ENCODE results near the gene SPATC1L.
"Not testable (repeated sequence)": the region's sequence is repeated elsewhere in the genome, so short reads cannot be mapped to it uniquely, and the experiment has no call there.

SPATC1L gene

DNA sequence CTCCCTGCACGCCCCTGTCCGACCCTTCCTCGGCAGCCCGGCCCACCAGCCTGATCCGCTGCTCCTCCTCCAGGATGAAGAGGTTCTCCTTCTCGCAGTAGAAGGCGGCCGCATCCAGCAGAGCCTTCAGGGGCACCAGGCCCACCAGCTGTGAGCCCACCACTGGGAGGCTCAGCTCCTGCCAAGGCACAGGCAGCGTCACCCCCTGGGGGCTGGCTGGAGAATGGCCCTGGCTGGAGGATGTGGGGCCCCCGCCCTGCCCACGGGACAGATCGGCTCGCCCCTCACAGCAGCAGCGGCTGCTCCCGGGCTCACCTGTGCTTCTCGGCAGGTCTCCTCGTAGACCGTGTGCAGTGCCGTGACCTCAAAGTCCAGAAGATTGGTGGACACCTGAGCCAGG lies 34.2 kb downstream of the SPATC1L start:
- DNase-seq (no peak), ATAC-seq (no peak)

DNA sequence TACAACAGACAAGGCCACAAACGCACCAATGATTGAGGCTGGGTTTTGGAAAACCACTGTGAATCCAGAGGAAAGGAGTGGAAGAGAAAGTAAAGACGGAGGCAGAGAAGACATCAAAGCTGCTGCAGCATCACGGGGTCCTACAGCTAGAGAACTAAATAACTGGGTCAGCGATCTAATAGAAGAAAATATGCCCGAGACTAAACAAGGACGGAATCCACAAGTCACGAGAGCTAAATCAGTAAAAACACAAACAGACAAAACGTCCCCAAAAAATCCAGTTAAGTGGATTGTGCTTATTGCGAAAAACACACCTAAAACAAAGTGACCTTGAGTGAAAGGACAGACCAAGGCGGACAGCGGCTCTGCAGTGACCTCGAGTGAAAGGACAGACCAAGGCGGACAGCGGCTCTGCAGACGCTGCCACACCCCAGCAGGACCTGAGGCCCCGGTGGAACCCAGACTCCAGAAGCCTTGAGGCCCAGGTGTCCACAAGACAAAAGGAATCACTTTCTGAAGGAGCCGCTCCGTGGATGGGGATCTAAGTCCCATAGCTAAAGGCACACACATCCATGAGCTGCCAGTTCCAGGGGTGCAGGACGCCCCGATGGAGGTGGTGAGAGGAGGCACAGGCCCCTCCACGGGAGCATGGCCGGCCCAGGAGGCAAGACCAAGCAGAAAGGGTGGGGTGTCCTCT lies 34.9 kb downstream of the SPATC1L start:
- no peak for DNase-seq
- no peak for ATAC-seq

DNA sequence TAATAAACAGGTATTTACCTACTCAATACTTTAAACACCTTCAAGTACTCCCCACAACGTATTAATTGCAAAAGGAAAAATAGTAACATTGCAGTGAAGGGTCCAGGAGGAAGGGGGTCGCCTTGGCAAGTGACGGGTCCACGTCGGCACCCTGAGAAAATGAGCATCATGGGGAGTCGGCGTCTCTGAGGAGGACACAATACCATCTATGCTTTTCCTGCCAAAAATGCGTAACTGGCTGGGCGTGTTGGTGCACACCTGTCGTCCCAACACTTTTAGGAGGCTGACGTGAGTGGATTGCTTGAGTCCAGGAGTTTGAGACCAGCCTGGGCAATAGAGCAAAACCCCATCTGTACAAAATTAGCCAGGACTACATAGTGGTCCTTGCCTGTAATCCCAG lies 36.2 kb downstream of the SPATC1L start:
- DNase-seq (no peak), ATAC-seq (no peak)

DNA sequence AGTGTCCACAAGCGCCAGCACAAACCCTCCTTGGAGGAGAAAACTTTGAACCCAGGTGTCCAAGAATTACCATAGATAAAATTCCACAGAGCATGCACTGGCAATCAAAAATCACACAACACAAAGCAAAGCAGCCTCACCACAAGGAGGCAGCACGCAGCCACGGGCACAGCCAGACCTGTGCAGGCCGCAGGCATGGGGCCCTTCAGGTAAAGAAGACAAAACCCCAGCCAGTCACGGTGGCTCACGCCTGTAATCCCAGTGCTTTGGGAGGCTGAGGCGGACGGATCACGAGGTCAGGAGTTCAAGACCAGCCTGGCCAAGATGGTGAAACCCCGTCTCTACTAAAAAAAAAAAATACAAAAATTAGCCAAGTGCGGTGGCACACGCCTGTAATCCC lies 36.8 kb downstream of the SPATC1L start:
- DNase-seq, result peak; percentile 61
- not testable (repeated sequence) for ATAC-seq

DNA sequence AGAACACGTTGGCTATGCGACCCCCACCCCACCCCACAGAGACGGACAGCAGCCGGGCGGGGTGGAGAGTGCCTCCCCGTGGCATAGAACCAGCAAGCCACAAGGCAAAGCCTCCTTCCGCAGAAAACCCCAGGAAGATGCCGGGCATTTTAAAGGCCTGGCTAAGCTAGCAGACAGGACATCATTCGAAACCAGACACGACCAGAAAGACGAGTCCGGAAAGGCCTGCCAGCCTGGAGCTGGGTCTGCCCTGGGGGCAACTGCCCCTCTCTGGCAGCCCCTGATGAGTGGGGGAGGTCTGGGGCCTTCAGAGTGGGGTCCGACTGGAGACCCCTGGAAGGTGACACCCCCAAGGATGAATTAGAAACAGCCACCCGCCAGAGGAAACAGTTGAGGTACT lies 37.4 kb downstream of the SPATC1L start:
- DNase-seq, result no peak
- ATAC-seq, result no peak

DNA sequence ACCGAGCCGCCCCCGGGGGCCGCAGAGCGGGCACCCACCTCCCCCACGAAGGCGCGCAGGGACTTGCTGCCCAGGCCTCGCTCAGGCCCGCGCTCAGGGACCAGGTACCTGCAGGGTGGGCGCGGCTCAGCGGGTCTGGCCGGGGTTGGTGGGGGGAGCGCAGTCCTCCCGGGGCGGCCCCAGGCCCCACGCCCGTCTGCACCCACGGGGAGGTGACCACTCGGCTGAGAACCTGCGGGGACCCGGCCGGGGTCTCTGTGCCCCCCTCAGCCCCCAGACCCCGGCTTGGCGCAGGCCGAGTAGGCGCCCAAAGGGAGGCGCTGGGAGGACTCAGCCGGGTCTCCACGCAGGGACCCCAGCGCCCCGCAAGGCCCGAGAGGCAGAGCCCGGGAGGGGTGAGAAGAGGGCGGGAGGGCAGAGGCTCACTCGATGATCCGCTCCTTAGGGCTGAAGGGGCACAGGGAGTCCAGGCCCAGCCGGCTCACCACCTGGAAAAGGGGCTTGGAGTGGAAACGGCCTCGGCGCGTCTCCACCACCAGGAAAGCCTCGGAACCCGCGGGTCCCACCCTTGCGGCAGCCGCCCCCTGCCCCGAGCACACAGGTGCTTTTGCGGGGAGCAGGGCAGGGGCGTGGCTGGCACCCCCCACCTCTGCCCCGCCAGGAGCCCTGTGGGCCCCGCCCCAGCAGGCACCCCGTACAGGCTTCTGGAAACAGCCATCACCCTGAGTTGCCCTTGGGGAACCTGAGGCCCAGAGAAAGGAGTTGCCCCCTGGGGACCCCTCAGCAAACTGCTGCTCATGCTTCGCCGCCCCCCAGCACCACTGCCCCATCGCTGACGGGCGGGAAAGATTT lies 38.2 kb downstream of the SPATC1L start:
- DNase-seq, result no peak

DNA sequence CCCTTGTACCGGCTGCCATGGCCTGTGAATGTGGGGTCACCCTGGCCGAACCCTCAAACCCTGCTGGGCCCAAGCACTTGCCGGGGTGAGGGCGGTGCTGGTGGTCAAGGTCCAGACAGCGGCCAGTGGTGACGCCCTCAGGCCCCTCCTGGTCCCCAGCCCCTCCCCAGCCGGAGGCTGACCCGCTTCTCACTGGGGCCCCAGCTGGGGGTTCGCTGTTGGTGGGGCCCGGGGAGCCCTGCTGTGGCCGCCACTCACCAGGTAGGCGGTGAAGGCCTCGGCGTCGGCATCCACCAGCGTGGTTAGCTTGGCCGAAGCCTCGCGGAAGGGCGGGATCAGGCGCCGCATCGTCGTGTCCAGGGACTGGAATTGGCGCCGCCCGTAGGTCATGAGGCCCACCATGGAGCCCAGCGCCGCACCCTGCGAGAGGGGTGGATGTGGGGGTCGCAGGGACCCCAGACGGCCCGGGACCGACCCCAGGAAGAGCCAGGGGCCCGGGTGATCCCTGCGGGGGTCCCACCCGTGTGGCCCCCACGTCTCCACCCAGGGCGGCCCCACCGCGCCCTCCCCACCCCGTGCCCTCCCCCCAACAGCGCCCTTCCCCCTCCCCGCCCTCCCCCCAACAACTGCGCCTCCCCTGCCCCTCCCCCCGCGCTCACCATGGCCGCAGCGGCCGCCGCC lies 39.0 kb downstream of the SPATC1L start:
- ATAC-seq (no peak), DNase-seq (no peak)

More for the DNA sequence above, 38.2 kb downstream of the SPATC1L start:
- no peak for ATAC-seq

DNA sequence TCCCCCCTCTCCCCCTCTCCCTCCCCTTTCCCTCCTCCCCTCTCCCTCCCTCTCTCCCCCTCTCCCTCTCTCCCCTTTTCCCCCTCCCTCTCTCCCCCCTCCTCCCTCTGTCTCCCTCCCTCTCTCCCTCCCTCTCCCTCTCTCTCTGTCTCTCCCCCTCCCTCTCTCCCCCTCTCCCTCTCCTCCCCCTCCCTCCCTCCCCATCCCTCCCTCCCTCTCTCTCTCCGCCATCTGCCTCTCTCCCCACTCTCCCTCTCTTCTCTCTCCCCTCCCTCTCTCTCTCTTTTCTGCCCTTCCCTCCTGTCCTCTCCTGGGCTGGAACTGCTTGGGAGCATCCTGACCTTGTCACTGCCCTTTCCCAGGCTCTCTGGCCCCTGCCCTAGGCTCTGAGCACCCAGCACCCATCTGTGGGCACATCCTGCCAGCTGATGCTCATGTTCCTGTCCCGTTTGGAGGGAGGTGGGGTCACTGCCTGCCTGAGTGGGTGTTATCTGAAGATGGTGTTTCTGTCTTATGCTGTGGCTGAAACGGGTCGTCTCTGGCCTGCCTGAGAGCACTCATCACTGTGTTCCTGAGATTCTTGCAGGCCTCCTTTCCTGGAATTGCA lies 39.7 kb downstream of the SPATC1L start:
- DNase-seq (peak; percentile 24), ATAC-seq (no peak)

DNA sequence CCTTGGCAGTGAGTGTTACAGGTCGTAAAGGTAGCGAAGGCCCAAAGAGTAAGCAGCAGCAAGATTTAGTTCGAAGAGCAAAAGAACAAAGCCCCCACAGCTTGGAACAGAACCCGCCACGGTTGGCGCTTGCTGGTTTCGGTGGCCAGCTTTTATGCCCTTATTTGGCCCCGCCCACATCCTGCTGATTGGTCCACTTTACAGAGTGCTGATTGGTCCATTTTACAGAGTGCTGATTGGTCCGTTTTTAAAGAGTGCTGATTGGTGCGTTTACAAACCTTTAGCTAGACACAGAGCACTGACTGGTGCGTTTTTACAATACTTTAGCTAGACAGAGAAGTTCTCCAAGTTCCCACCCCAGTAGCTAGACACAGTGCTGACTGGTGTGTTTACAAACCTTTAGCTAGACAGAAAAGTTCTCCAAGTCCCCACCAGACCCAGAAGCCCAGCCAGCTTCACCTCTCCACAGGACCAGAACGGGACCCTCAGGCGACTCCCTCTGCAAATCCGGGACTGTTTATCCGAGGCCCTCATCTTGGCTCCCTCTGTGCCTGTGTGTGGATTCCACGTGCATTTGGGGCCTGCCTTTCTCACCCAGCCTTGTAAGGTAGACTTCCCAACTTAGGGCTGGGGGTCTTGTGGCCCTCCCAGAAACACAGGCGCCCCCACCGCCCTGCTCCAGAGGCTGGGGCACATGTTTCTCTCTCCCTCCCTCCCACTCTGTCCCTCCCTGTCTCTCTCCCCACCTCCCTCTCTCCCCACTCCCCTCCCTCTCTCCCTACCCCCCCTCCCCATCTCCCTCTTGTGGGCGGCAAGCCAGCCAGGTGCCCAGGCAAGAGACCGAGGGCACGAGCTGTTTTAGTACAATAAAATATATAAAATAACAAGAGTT lies 41.4 kb downstream of the SPATC1L start:
- DNase-seq (peak; percentile 43), ATAC-seq (no peak)

DNA sequence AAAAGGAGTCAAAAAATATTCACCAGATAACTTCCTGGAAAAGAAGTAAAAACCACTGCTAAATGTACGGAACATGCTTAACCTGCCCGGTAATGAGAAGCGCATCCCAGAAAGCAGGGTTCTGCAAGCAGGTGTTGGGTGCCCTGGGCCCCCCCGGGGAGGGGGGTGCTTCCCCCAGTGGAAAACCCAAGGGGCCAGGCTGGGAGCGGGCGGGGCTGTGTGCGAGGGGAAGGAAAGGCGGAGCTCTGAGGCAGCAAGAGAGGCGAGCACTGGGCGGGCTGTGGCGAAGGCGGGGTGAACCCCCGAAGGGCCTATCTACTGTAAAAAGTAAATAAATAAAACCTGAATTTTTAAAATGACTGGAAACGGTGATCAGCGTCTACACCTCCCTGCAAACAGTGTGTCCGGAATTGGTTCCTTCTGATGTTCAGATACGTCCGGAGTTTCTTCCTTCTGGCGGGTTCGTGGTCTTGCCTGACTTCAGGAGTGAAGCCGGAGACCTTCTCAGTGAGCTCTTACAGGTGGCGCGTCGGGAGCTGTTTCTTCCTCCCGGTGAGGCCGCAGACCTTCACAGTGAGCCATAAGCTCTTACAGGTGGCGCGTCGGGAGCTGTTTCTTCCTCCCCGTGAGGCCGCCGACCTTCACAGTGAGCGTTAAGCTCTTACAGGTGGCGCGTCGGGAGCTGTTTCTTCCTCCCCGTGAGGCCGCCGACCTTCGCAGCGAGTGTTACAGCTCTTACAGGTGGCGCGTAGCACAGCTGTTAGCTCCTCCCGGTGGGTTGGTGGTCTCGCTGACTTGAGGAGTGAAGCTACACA lies 42.3 kb downstream of the SPATC1L start:
- ATAC-seq, result no peak
- DNase-seq, result no peak

DNA sequence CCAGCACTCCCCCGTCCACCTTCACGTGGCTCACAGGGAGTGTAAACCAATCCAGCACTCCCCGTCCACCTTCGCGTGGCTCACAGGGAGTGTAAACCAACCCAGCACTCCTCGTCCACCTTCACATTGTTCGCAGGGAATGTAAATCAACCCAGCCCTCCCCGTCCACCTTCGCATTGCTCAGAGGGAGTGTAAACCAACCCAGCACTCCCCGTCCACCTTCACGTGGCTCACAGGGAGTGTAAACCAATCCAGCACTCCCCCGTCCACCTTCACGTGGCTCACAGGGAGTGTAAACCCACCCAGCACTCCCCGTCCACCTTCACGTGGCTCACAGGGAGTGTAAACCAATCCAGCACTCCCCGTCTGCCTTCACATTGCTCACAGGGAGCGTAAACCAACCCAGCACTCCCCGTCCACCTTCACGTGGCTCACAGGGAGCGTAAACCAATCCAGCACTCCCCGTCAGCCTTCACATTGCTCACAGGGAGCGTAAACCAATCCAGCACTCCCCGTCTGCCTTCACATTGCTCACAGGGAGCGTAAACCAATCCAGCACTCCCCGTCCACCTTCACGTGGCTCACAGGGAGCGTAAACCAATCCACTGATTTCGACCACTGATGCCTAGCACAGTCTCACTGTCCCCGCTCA lies 43.8 kb downstream of the SPATC1L start:
- ATAC-seq, DNase-seq: not testable (repeated sequence)

DNA sequence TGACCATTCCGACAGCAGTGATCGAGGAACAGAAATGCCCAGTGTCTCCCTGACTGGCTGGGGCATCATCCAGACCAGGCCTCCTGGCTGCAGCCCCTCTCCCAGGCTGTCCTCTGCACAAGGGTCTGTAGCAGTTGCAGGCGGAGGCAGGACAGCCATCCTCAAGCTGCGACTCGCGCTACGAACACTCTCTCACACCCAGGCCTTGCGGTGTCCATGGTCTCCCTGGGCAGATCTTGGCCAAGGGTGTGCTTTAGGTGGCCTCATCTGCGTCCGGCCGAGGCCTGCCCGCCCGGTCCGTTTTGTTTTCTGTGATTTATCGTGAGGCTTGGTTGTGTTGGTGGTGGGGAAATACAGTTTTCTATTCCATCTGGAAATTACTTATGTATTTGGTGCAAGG lies 44.6 kb downstream of the SPATC1L start:
- ATAC-seq, result no peak

DNA sequence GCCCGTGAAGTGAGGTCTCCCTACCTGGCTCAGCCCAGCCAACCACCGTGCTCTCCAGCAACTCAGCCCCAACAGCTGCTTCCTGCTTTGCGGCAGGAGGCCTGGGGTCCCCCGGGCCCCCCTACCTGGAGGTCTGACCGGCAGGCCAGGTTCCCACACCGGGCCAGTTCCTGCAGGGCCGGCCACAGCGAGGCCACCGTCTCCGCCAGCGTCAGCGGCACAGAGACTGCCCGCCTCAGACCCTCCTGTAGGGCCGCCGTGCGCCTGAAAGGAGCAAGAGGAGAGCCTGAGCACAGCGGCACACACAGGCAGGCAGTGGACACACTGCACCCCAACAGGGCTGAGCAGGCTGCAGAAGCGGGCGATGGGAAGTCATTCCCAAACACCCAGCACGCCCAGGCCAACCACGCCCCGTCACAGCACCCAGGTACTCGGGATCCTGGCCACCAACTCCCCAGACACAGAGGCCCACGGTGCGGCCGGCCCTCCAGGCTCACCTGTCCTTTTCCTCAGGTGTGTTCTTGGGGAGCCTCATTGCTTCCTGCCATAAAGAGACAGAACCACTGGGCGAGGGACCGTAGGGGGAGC lies 45.8 kb downstream of the SPATC1L start:
- DNase-seq (no peak), ATAC-seq (no peak)

More for the DNA sequence above, 44.6 kb downstream of the SPATC1L start:
- no peak for DNase-seq

DNA sequence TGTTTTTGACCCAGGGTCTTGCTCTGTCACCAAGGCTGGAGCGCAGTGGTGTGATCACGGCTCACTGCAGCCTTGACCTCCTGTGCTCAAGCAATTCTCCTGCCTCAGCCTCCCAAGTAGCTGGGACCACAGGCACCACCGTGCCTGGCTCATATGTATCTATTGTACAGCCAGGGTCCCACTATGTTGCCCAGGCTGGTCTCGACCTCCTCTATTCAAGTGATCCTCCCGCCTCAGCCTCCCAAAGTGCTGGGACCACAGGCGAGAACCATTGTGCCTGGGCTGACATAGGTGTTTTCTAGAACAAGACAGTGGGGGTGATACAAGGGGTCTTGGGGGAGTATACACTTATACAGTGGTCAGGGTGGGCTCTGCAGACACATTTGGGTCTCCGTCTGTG lies 46.4 kb downstream of the SPATC1L start:
- DNase-seq, result no peak
- no peak for ATAC-seq

DNA sequence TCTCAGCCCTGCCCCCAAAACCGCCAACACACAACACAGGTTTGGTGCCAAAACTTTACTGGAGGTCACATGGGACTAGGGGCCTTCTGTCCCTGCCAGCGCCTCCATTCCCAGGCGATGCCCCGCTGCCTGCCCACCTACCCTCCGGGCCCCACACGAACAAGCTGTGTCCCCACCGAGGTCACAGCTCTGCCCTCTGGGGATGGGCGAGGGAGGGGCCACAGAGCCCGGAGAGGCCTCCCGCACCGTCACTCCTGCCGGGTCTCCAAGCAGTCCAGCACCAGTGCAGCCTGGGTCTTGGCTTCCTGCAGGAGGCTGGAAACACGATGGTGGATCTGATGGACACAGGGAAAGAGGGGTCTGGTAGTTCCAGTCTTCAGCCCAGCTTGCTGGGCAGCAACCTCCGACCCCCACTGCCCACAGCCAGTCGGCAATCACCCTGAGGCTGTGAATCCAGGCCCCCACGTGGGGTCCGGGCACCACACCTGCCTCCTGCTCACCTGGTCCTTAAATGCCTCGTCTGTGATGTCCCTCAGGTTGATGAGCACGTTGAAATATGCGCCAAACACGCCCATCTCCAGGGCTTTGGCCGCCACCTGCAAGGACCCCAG lies 47.4 kb downstream of the SPATC1L start:
- no peak for ATAC-seq
- no peak for DNase-seq

DNA sequence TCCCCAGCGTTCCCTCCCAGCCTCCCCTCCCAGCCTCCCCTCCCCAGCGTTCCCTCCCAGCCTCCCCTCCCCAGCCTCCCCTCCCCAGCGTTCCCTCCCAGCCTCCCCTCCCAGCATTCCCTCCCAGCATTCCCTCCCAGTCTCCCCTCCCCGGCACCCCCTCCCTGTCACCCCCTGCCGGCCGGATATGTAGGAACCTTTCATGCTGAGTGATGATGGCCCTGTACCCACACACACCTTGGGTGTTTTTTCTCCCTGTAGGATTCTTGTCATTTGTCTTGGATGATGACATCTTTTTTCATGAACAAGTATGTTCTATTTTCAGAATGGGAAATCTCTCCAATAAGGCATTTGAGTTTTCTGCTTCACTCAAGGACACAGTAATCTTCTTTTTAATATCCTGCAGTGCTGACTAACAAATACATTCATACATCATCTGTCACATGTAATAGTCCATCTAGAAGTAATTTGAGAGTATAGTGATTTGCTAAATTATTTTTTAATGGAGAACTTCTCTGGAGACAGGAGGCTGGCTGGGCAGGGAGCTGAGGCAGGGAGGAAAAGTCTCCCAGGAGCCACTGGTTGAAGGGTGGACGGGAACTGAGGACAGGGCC lies 48.4 kb downstream of the SPATC1L start:
- ATAC-seq (no peak), DNase-seq (no peak)

DNA sequence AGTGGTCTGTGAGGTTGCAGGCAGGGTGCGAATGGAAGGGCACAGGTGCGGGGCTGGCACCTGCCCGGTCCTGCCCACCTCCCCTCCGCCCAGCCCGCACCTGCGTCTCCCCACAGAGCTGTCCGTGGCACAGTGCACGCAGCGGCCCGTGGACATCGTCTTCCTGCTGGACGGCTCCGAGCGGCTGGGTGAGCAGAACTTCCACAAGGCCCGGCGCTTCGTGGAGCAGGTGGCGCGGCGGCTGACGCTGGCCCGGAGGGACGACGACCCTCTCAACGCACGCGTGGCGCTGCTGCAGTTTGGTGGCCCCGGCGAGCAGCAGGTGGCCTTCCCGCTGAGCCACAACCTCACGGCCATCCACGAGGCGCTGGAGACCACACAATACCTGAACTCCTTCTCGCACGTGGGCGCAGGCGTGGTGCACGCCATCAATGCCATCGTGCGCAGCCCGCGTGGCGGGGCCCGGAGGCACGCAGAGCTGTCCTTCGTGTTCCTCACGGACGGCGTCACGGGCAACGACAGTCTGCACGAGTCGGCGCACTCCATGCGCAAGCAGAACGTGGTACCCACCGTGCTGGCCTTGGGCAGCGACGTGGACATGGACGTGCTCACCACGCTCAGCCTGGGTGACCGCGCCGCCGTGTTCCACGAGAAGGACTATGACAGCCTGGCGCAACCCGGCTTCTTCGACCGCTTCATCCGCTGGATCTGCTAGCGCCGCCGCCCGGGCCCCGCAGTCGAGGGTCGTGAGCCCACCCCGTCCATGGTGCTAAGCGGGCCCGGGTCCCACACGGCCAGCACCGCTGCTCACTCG lies 52.2 kb downstream of the SPATC1L start:
- ATAC-seq (no peak), DNase-seq (no peak)

DNA sequence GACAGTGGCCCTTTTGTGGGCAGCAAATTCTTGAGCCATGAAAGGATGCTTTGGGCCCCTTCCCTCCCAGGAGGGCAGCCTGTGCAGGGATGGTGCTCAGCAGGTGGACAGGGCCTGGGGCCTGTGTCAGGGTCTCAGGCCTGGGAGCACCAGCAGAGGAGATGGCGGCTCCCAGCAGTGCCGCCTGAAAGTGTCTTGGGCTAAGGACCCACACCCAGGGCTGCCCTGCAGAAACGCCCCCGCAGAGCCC lies 52.7 kb downstream of the SPATC1L start:
- DNase-seq (no peak), ATAC-seq (no peak)

Data from stimulated activated naive CD8-positive, alpha-beta T cell treated with anti-CD3 and anti-CD28 coated beads, Interleukin-15, Interleukin-2, amounts not matched to agents 100 U/mL and 50 U/mL, for 24 hours (primary cell).